Lower leg skin (tissue), 4 donors: Measurements from ENCODE around the gene R3HDM4. TPM values are rescaled to one million over a fixed set of nuclear protein-coding genes. Genes with fewer than 3 reads are reported as not detected.

Experiments used
- DNase-seq, 2 donors: peaks; one replicate each; pipeline ENCODE4 v3.0.0-alpha.2; 2019; ENCODE audit warnings: low spot score in 2 of 2
- H3K4me3 ChIP-seq: fragments of 200-600 bp; sonication (generic); 2 replicates; pipeline ENCODE4 v1.5.1; 2017; ENCODE audit warnings: mild to moderate bottlenecking, low read depth; ENCODE audit not compliant: poor library complexity, severe bottlenecking
- CTCF ChIP-seq, 3 donors: fragments of 450-650 bp; IDR thresholded peaks; one replicate each; pipeline ENCODE4 v1.5.1; 2016; ENCODE audit warnings: antibody characterized with exemption in 3 of 3, mild to moderate bottlenecking in 3 of 3, moderate library complexity in 2 of 3
- POLR2A ChIP-seq, 2 donors: fragments of 450-650 bp; IDR thresholded peaks; one replicate each; pipeline ENCODE4 v1.6.1; 2016 to 2017; ENCODE audit warnings: antibody characterized with exemption in 2 of 2, mild to moderate bottlenecking in 1 of 2, moderate library complexity in 1 of 2
- WGBS, 2 donors: methylation state at CpG; one replicate each; pipeline ENCODE4 v1.1.5; 2018; 5-methylcytosine and 5-hydroxymethylcytosine counted together
- intact Hi-C: fragments of 100-400 bp; cut with DNase I; formaldehyde crosslinking; loops from one replicate; pipeline ENCODE4 v1.15.0; 2023; ENCODE audit warnings: low total_unique reads
- total RNA-seq, 4 donors: library from RNA; depleted of rRNA; stranded (reverse); fragments of >200 nt; gene quantifications; one replicate each; pipeline ENCODE4 v1.1.0, GENCODE V29; 2016

The R3HDM4 gene
- total RNA-seq, 4 donors from 2014 or later = 58.1 to 75.6 (median 65.8) TPM

GRCh38 chr19:938233-938923, 25.4 kb upstream of the R3HDM4 start:
- DNase-seq = no peak
- H3K4me3 ChIP-seq = no peak overlapping the region
- 86 to 89% methylated on average over 23 of the region's 23 CpGs for WGBS, 2 donors
- intact Hi-C loops = no loop called here
- TF ChIP-seq CTCF (IDR thresholded peaks at IDR 0.05) (no peak), POLR2A (IDR thresholded peaks at IDR 0.05) (no peak)

- intact Hi-C loops = no loop called here
Measured at GRCh38 chr19:937259-937694, 24.3 kb upstream of the R3HDM4 start.

DNA sequence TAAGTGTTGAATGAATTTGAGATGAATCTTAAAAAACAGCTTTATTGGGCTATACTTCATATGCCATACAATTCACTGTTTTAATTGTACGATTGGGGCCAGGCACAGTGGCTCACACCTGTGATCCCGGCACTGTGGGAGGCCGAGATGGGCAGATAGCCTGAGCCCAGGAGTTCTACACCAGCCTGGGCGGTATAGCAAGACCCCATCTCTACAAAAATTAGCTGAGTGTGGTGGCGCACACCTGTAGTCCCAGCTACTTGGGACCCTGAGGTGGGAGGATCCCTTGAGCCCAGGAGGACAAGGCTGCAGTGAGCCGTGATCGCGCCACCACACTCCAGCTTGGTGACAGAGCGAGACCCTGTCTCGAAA, 23.1 kb upstream of the R3HDM4 start:
- intact Hi-C loops = no loop called here
- WGBS, 2 donors = 89 to 98% methylated on average over 10 of the region's 10 CpGs
- no peak overlapping the region for H3K4me3 ChIP-seq
- TF ChIP-seq POLR2A (IDR thresholded peaks at IDR 0.05) (no peak), CTCF (IDR thresholded peaks at IDR 0.05) (no peak)
- DNase-seq = no peak

More at GRCh38 chr19:937259-937694, 24.3 kb upstream of the R3HDM4 start:
- no peak for TF ChIP-seq POLR2A (IDR thresholded peaks at IDR 0.05)
- no peak for TF ChIP-seq CTCF (IDR thresholded peaks at IDR 0.05)
- DNase-seq = no peak
- H3K4me3 ChIP-seq = no peak overlapping the region
- 80 to 89% methylated on average over 16 of the region's 16 CpGs for WGBS, 2 donors

- TF ChIP-seq CTCF (IDR thresholded peaks at IDR 0.05) = peak in 1 of 3 donors; percentile 4
- no peak for TF ChIP-seq POLR2A (IDR thresholded peaks at IDR 0.05)
- H3K4me3 ChIP-seq = no peak overlapping the region
- intact Hi-C loops = no loop called here
- peak; percentile 68 to 96 for DNase-seq
- WGBS, 2 donors = 16 to 45% methylated on average over 23 to 24 of the region's 31 CpGs
Measured at GRCh38 chr19:934865-935479, 22.0 kb upstream of the R3HDM4 start.

DNA sequence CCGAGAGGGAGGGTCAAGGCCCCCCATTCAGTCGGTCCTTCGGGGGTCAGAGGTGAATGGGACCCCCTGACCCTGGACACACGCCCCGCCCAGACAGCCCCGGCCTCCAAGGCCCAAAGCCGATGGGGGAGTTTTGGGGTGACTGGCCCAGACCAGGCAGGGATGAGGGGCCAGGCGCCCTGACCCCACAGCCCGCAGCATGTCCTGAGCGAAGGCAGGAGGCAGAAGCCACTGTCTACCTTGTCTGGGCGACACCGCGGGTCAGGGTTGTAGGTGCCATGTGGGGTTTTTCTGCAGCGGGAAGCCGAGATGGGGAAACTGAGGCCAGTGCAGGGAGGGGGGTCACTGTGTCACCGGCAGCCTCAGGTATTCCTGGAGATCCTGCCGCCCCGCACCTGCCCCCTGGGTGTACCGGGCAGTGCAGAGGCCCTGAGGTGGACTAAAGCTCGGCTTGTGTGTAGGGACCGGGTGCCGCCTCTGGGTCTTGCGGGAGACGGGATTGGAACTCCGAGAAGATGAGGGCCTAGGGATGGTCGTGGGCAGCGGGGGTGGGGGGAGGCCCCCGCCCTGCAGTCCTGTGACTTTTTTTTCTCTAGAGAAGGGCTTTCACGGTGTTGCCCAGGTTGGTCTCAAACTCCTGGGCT, 21.3 kb upstream of the R3HDM4 start:
- intact Hi-C loops = no loop called here
- WGBS, 2 donors = 78 to 83% methylated on average over 26 to 28 of the region's 29 CpGs
- H3K4me3 ChIP-seq = no peak overlapping the region
- no peak for TF ChIP-seq CTCF (IDR thresholded peaks at IDR 0.05)
- TF ChIP-seq POLR2A (IDR thresholded peaks at IDR 0.05) = no peak
- no peak for DNase-seq
